ENCODE data around the gene RNU6-1. TPM values are rescaled to one million over a fixed set of nuclear protein-coding genes. Genes with fewer than 3 reads are reported as not detected.

Gene RNU6-1
- total and polyA plus RNA-seq, 5 donors: not detected

- H3K4me3 ChIP-seq (ENCODE audit: low read length): no peak overlapping the region
- WGBS: 78% methylated on average over 7 of the region's 7 CpGs
- H3K27ac ChIP-seq (ENCODE audit: low read length): no peak overlapping the region
Measured at GRCh38 chr15:67843092-67843501, 3.3 kb upstream of the RNU6-1 start.

GRCh38 chr15:67841513-67841762 lies 1.6 kb upstream of the RNU6-1 start:
- intact Hi-C loops (cut with DNase I): no loop called here
- no peak for DNase-seq
- Histone ChIP-seq H3K4me1 (ENCODE audit: control insufficient read depth, insufficient read depth, low read length) (peaks cover 2% of the 10 kb centered on the region), H3K27ac (ENCODE audit: low read length) (no peak overlapping the region), H3K9me3 (ENCODE audit: control insufficient read depth, low read length) (no peaks in the 10 kb centered on the region), H3K27me3 (ENCODE audit: control insufficient read depth, insufficient read depth) (no peaks in the 10 kb centered on the region), H3K4me3 (ENCODE audit: low read length) (no peak overlapping the region)
- no peak for ATAC-seq
- 37% methylated on average over 4 of the region's 4 CpGs for WGBS

More at GRCh38 chr15:67843092-67843501, 3.3 kb upstream of the RNU6-1 start:
- ATAC-seq (no peak), DNase-seq (no peak)
- Histone ChIP-seq H3K4me1 (ENCODE audit: control insufficient read depth, insufficient read depth, low read length) (peaks cover 2% of the 10 kb centered on the region), H3K27me3 (ENCODE audit: control insufficient read depth, insufficient read depth) (no peaks in the 10 kb centered on the region), H3K9me3 (ENCODE audit: control insufficient read depth, low read length) (no peaks in the 10 kb centered on the region)
- intact Hi-C loops (cut with DNase I): no loop called here

- intact Hi-C loops (cut with DNase I): no loop called here
- Histone ChIP-seq H3K4me1 (ENCODE audit: control insufficient read depth, insufficient read depth, low read length) (peaks cover 2% of the 10 kb centered on the region), H3K27ac (ENCODE audit: low read length) (peak overlapping the region; percentile 92), H3K4me3 (ENCODE audit: low read length) (peak overlapping the region; percentile 87), H3K27me3 (ENCODE audit: control insufficient read depth, insufficient read depth) (no peaks in the 10 kb centered on the region), H3K9me3 (ENCODE audit: control insufficient read depth, low read length) (no peaks in the 10 kb centered on the region)
- 3% methylated on average over 17 of the region's 17 CpGs for WGBS
- ATAC-seq (peak; percentile 7 to 30), DNase-seq (peak in 1 of 3 donors; percentile 76)
Measured at GRCh38 chr15:67840749-67841512, 1.1 kb upstream of the RNU6-1 start.

- Histone ChIP-seq H3K27me3 (ENCODE audit: control insufficient read depth, insufficient read depth) (no peaks in the 10 kb centered on the region), H3K9me3 (ENCODE audit: control insufficient read depth, low read length) (no peaks in the 10 kb centered on the region), H3K27ac (ENCODE audit: low read length) (peak overlapping the region; percentile 76), H3K4me1 (ENCODE audit: control insufficient read depth, insufficient read depth, low read length) (peaks cover 5% of the 10 kb centered on the region), H3K4me3 (ENCODE audit: low read length) (peak overlapping the region; percentile 65)
- under 1% methylated on average over 12 of the region's 12 CpGs for WGBS
- ATAC-seq (peak; percentile 6 to 24), DNase-seq (no peak)
- intact Hi-C loops (cut with DNase I): loop anchor here in 3 of 4 donors (5.0 to 10.0 kb wide), 5 partner anchors 295 to 905 kb away; partner anchors contain the start of genes C15orf61 (in 1 of the 3) and MAP2K5 (in 1 of the 3)
Measured at GRCh38 chr15:67839499-67839928, 331 bp downstream of the RNU6-1 start.

- 8% methylated on average over 25 of the region's 25 CpGs for WGBS
- H3K4me1 ChIP-seq (ENCODE audit: control insufficient read depth, insufficient read depth, low read length): peaks cover 5% of the 10 kb centered on the region
- ATAC-seq: peak; percentile 62 to 70
Measured at GRCh38 chr15:67838789-67839332, 984 bp downstream of the RNU6-1 start.

GRCh38 chr15:67836955-67837354 lies 2.9 kb downstream of the RNU6-1 start:
- no peak for ATAC-seq
- peaks cover 5% of the 10 kb centered on the region for H3K4me1 ChIP-seq (ENCODE audit: control insufficient read depth, insufficient read depth, low read length)
- no peak overlapping the region for H3K4me3 ChIP-seq (ENCODE audit: low read length)
- DNase-seq: no peak
- no peaks in the 10 kb centered on the region for H3K9me3 ChIP-seq (ENCODE audit: control insufficient read depth, low read length)
- no peaks in the 10 kb centered on the region for H3K27me3 ChIP-seq (ENCODE audit: control insufficient read depth, insufficient read depth)
- no peak overlapping the region for H3K27ac ChIP-seq (ENCODE audit: low read length)
- WGBS: 59% methylated on average over 2 of the region's 2 CpGs
- intact Hi-C loops (cut with DNase I): loop anchor here in 3 of 4 donors (2.0 to 10.0 kb wide), 6 partner anchors 292 to 902 kb away; partner anchors contain the start of genes C15orf61 (in 1 of the 3) and MAP2K5 (in 1 of the 3)

More at GRCh38 chr15:67838789-67839332, 984 bp downstream of the RNU6-1 start:
- DNase-seq: peak; percentile 70 to 85 (median 85)
- no peaks in the 10 kb centered on the region for H3K27me3 ChIP-seq (ENCODE audit: control insufficient read depth, insufficient read depth)
- intact Hi-C loops (cut with DNase I): loop anchor here in 3 of 4 donors (5.0 to 10.0 kb wide), 5 partner anchors 294 to 904 kb away; partner anchors contain the start of genes C15orf61 (in 1 of the 3) and MAP2K5 (in 1 of the 3)
- H3K4me3 ChIP-seq (ENCODE audit: low read length): peak overlapping the region; percentile 65
- peak overlapping the region; percentile 20 for H3K27ac ChIP-seq (ENCODE audit: low read length)
- no peaks in the 10 kb centered on the region for H3K9me3 ChIP-seq (ENCODE audit: control insufficient read depth, low read length)

GRCh38 chr15:67836477-67836876 lies 3.4 kb downstream of the RNU6-1 start:
- Histone ChIP-seq H3K9me3 (ENCODE audit: control insufficient read depth, low read length) (no peaks in the 10 kb centered on the region), H3K4me1 (ENCODE audit: control insufficient read depth, insufficient read depth, low read length) (peaks cover 5% of the 10 kb centered on the region), H3K27me3 (ENCODE audit: control insufficient read depth, insufficient read depth) (no peaks in the 10 kb centered on the region), H3K4me3 (ENCODE audit: low read length) (peak overlapping the region; percentile 50), H3K27ac (ENCODE audit: low read length) (no peak overlapping the region)
- WGBS: 35% methylated on average over 8 of the region's 8 CpGs
- ATAC-seq (no peak), DNase-seq (peak in 1 of 3 donors; percentile 75)
- intact Hi-C loops (cut with DNase I): loop anchor here in 3 of 4 donors (2.0 to 10.0 kb wide), 6 partner anchors 292 to 902 kb away; partner anchors contain the start of genes C15orf61 (in 1 of the 3) and MAP2K5 (in 1 of the 3)

GRCh38 chr15:67836134-67836455 lies 3.8 kb downstream of the RNU6-1 start:
- H3K4me1 ChIP-seq (ENCODE audit: control insufficient read depth, insufficient read depth, low read length): peaks cover 3% of the 10 kb centered on the region
- intact Hi-C loops (cut with DNase I): loop anchor here in 3 of 4 donors (2.0 to 10.0 kb wide), 6 partner anchors 291 to 901 kb away; partner anchors contain the start of genes C15orf61 (in 1 of the 3) and MAP2K5 (in 1 of the 3)

GRCh38 chr15:67835297-67836133 lies 4.3 kb downstream of the RNU6-1 start:
- ATAC-seq: no peak
- intact Hi-C loops (cut with DNase I): loop anchor here in 3 of 4 donors (2.0 to 10.0 kb wide), 6 partner anchors 291 to 901 kb away; partner anchors contain the start of genes C15orf61 (in 1 of the 3) and MAP2K5 (in 1 of the 3)
- Histone ChIP-seq H3K27ac (ENCODE audit: low read length) (no peak overlapping the region), H3K4me1 (ENCODE audit: control insufficient read depth, insufficient read depth, low read length) (peaks cover 3% of the 10 kb centered on the region), H3K4me3 (ENCODE audit: low read length) (peak overlapping the region; percentile 50), H3K9me3 (ENCODE audit: control insufficient read depth, low read length) (no peaks in the 10 kb centered on the region), H3K27me3 (ENCODE audit: control insufficient read depth, insufficient read depth) (no peaks in the 10 kb centered on the region)
- 3% methylated on average over 59 of the region's 59 CpGs for WGBS
- DNase-seq: no peak

More at GRCh38 chr15:67836134-67836455, 3.8 kb downstream of the RNU6-1 start:
- no peaks in the 10 kb centered on the region for H3K9me3 ChIP-seq (ENCODE audit: control insufficient read depth, low read length)
- no peak for ATAC-seq
- no peak overlapping the region for H3K27ac ChIP-seq (ENCODE audit: low read length)
- 2% methylated on average over 16 of the region's 16 CpGs for WGBS
- H3K4me3 ChIP-seq (ENCODE audit: low read length): peak overlapping the region; percentile 50
- H3K27me3 ChIP-seq (ENCODE audit: control insufficient read depth, insufficient read depth): no peaks in the 10 kb centered on the region
- DNase-seq: no peak

- ATAC-seq (no peak), DNase-seq (no peak)
- H3K4me3 ChIP-seq (ENCODE audit: low read length): peak overlapping the region; percentile 50
- H3K9me3 ChIP-seq (ENCODE audit: control insufficient read depth, low read length): no peaks in the 10 kb centered on the region
- intact Hi-C loops (cut with DNase I): loop anchor here (5.0 to 10.0 kb wide), 5 partner anchors 290 to 900 kb away; partner anchors contain the start of genes C15orf61 (in 1 of the 4) and MAP2K5 (in 1 of the 4)
- 3% methylated on average over 59 of the region's 59 CpGs for WGBS
- peaks cover 3% of the 10 kb centered on the region for H3K4me1 ChIP-seq (ENCODE audit: control insufficient read depth, insufficient read depth, low read length)
- H3K27me3 ChIP-seq (ENCODE audit: control insufficient read depth, insufficient read depth): no peaks in the 10 kb centered on the region
- H3K27ac ChIP-seq (ENCODE audit: low read length): no peak overlapping the region
Measured at GRCh38 chr15:67834581-67835296, 5.1 kb downstream of the RNU6-1 start.

All from right cardiac atrium (tissue), 5 donors.